Stimulated activated effector memory CD8-positive, alpha-beta T cell treated with anti-CD3 and anti-CD28 coated beads, Interleukin-12 subunit alpha, Interleukin-12 subunit beta, amount 100 ng/mL, for 72 hours (primary cell): ENCODE measurements around the gene UMODL1.
A peak's percentile ranks its signal among the peaks of the same experiment; 100 is the strongest.

Experiments used
- ATAC-seq: fragments of 150-1000 bp; cut with Tn5 transposase; 2 replicates; pipeline ENCODE4 v1.10.0; 2021
- DNase-seq, 2 donors: peaks; one replicate each; pipeline ENCODE4 v3.0.0; 2021 to 2022; ENCODE audit warnings: low spot score in 2 of 2
- H3K27ac Mint-ChIP-seq: one replicate; pipeline ENCODE4 v1.8.0; 2022; ENCODE audit warnings: mild to moderate bottlenecking, mixed read lengths
- H3K36me3 Mint-ChIP-seq: one replicate; pipeline ENCODE4 v1.8.0; 2022; ENCODE audit warnings: mild to moderate bottlenecking, mixed read lengths
- H3K4me1 Mint-ChIP-seq: one replicate; pipeline ENCODE4 v1.8.0; 2022; ENCODE audit warnings: mixed read lengths
- H3K4me3 Mint-ChIP-seq: one replicate; pipeline ENCODE4 v1.8.0; 2022; ENCODE audit warnings: mild to moderate bottlenecking, mixed read lengths
- H3K9me3 Mint-ChIP-seq: one replicate; pipeline ENCODE4 v1.8.0; 2022; ENCODE audit warnings: mixed read lengths

The UMODL1 gene

GRCh38 chr21:42144221-42144620 is 73.1 kb downstream of the UMODL1 start:
- no peak overlapping the region for H3K27ac Mint-ChIP-seq
- no peaks in the 10 kb centered on the region for H3K9me3 Mint-ChIP-seq
- DNase-seq (no peak), ATAC-seq (no peak)
- no peak overlapping the region for H3K4me3 Mint-ChIP-seq
- no peaks in the 10 kb centered on the region for H3K36me3 Mint-ChIP-seq
- peaks cover 33% of the 10 kb centered on the region for H3K4me1 Mint-ChIP-seq

- H3K9me3 Mint-ChIP-seq = no peaks in the 10 kb centered on the region
- DNase-seq (no peak), ATAC-seq (no peak)
- H3K27ac Mint-ChIP-seq = peak overlapping the region; percentile 26
- no peaks in the 10 kb centered on the region for H3K36me3 Mint-ChIP-seq
- peaks cover 33% of the 10 kb centered on the region for H3K4me1 Mint-ChIP-seq
- H3K4me3 Mint-ChIP-seq = no peak overlapping the region
Observed at GRCh38 chr21:42144679-42145568, 73.8 kb downstream of the UMODL1 start.

GRCh38 chr21:42145569-42146272 is 74.6 kb downstream of the UMODL1 start:
- Mint-ChIP-seq H3K9me3 (no peaks in the 10 kb centered on the region), H3K4me1 (peaks cover 33% of the 10 kb centered on the region), H3K36me3 (no peaks in the 10 kb centered on the region), H3K4me3 (no peak overlapping the region), H3K27ac (peak overlapping the region; percentile 26)
- ATAC-seq (peak; percentile 69), DNase-seq (peak; percentile 56 to 80)

- ATAC-seq = no peak
- no peak overlapping the region for H3K27ac Mint-ChIP-seq
- H3K9me3 Mint-ChIP-seq = no peaks in the 10 kb centered on the region
- no peak for DNase-seq
- H3K36me3 Mint-ChIP-seq = no peaks in the 10 kb centered on the region
- H3K4me3 Mint-ChIP-seq = no peak overlapping the region
- H3K4me1 Mint-ChIP-seq = peaks cover 33% of the 10 kb centered on the region
Observed at GRCh38 chr21:42146273-42146805, 75.2 kb downstream of the UMODL1 start.

GRCh38 chr21:42146821-42147220 is 75.7 kb downstream of the UMODL1 start:
- ATAC-seq (no peak), DNase-seq (no peak)
- H3K36me3 Mint-ChIP-seq = no peaks in the 10 kb centered on the region
- no peaks in the 10 kb centered on the region for H3K9me3 Mint-ChIP-seq
- H3K4me3 Mint-ChIP-seq = no peak overlapping the region
- peaks cover 31% of the 10 kb centered on the region for H3K4me1 Mint-ChIP-seq
- H3K27ac Mint-ChIP-seq = no peak overlapping the region

GRCh38 chr21:42147386-42148020 is 76.4 kb downstream of the UMODL1 start:
- no peak for ATAC-seq
- no peaks in the 10 kb centered on the region for H3K9me3 Mint-ChIP-seq
- no peak for DNase-seq
- peaks cover 25% of the 10 kb centered on the region for H3K4me1 Mint-ChIP-seq
- H3K27ac Mint-ChIP-seq = peak overlapping the region; percentile 35
- no peaks in the 10 kb centered on the region for H3K36me3 Mint-ChIP-seq
- H3K4me3 Mint-ChIP-seq = no peak overlapping the region

- Mint-ChIP-seq H3K4me3 (no peak overlapping the region), H3K9me3 (no peaks in the 10 kb centered on the region), H3K27ac (no peak overlapping the region), H3K4me1 (peaks cover 19% of the 10 kb centered on the region), H3K36me3 (no peaks in the 10 kb centered on the region)
- ATAC-seq = no peak
- no peak for DNase-seq
Observed at GRCh38 chr21:42148097-42148496, 77.0 kb downstream of the UMODL1 start.

GRCh38 chr21:42148584-42148983 is 77.5 kb downstream of the UMODL1 start:
- Mint-ChIP-seq H3K27ac (no peak overlapping the region), H3K4me1 (peaks cover 19% of the 10 kb centered on the region), H3K36me3 (no peaks in the 10 kb centered on the region), H3K9me3 (no peaks in the 10 kb centered on the region), H3K4me3 (no peak overlapping the region)
- DNase-seq (no peak), ATAC-seq (no peak)

GRCh38 chr21:42149656-42150473 is 78.7 kb downstream of the UMODL1 start:
- peaks cover 10% of the 10 kb centered on the region for H3K4me1 Mint-ChIP-seq
- no peaks in the 10 kb centered on the region for H3K9me3 Mint-ChIP-seq
- no peak for ATAC-seq
- H3K36me3 Mint-ChIP-seq = no peaks in the 10 kb centered on the region
- no peak for DNase-seq
- no peak overlapping the region for H3K27ac Mint-ChIP-seq
- H3K4me3 Mint-ChIP-seq = no peak overlapping the region

GRCh38 chr21:42150474-42151085 is 79.5 kb downstream of the UMODL1 start:
- Mint-ChIP-seq H3K4me3 (no peak overlapping the region), H3K36me3 (no peaks in the 10 kb centered on the region), H3K9me3 (no peaks in the 10 kb centered on the region), H3K27ac (no peak overlapping the region), H3K4me1 (peaks cover 4% of the 10 kb centered on the region)
- ATAC-seq (no peak), DNase-seq (no peak)

GRCh38 chr21:42151148-42151947 is 80.2 kb downstream of the UMODL1 start:
- no peak for DNase-seq
- no peak overlapping the region for H3K27ac Mint-ChIP-seq
- no peaks in the 10 kb centered on the region for H3K4me1 Mint-ChIP-seq
- ATAC-seq = no peak
- H3K4me3 Mint-ChIP-seq = no peak overlapping the region
- H3K9me3 Mint-ChIP-seq = no peaks in the 10 kb centered on the region
- H3K36me3 Mint-ChIP-seq = no peaks in the 10 kb centered on the region

- H3K36me3 Mint-ChIP-seq = no peaks in the 10 kb centered on the region
- no peak overlapping the region for H3K27ac Mint-ChIP-seq
- DNase-seq (no peak), ATAC-seq (no peak)
- H3K9me3 Mint-ChIP-seq = no peaks in the 10 kb centered on the region
- no peak overlapping the region for H3K4me3 Mint-ChIP-seq
- no peaks in the 10 kb centered on the region for H3K4me1 Mint-ChIP-seq
Observed at GRCh38 chr21:42151948-42152220, 80.8 kb downstream of the UMODL1 start.

GRCh38 chr21:42153046-42153686 is 82.0 kb downstream of the UMODL1 start:
- DNase-seq (no peak), ATAC-seq (no peak)
- Mint-ChIP-seq H3K4me1 (no peaks in the 10 kb centered on the region), H3K9me3 (no peaks in the 10 kb centered on the region), H3K4me3 (no peak overlapping the region), H3K27ac (no peak overlapping the region), H3K36me3 (no peaks in the 10 kb centered on the region)

- ATAC-seq (no peak), DNase-seq (no peak)
- H3K36me3 Mint-ChIP-seq = no peaks in the 10 kb centered on the region
- H3K4me3 Mint-ChIP-seq = no peak overlapping the region
- no peaks in the 10 kb centered on the region for H3K4me1 Mint-ChIP-seq
- no peaks in the 10 kb centered on the region for H3K9me3 Mint-ChIP-seq
- no peak overlapping the region for H3K27ac Mint-ChIP-seq
Observed at GRCh38 chr21:42153746-42154145, 82.6 kb downstream of the UMODL1 start.
